Neural progenitor cell (in vitro differentiated cells): ENCODE results near the gene MTA2.

ENCODE experiments used
- EZH2 ChIP-seq: fragments of 200-600 bp; sonication (generic); IDR thresholded peaks from 2 replicates; pipeline ENCODE4 v1.6.1; 2017; ENCODE audit warnings: antibody characterized with exemption, mild to moderate bottlenecking, moderate library complexity
- EZH2phosphoT487 ChIP-seq: fragments of 200-600 bp; sonication (generic); IDR thresholded peaks from 2 replicates; pipeline ENCODE4 v1.6.1; 2017; ENCODE audit warnings: antibody characterized with exemption
- TF ChIP-seq, protein P1 (sequence below): fragments of 200-600 bp; sonication (generic); IDR thresholded peaks from 2 replicates; pipeline ENCODE4 v1.5.1; 2017; ENCODE audit warnings: antibody characterized with exemption, mild to moderate bottlenecking

DNA sequence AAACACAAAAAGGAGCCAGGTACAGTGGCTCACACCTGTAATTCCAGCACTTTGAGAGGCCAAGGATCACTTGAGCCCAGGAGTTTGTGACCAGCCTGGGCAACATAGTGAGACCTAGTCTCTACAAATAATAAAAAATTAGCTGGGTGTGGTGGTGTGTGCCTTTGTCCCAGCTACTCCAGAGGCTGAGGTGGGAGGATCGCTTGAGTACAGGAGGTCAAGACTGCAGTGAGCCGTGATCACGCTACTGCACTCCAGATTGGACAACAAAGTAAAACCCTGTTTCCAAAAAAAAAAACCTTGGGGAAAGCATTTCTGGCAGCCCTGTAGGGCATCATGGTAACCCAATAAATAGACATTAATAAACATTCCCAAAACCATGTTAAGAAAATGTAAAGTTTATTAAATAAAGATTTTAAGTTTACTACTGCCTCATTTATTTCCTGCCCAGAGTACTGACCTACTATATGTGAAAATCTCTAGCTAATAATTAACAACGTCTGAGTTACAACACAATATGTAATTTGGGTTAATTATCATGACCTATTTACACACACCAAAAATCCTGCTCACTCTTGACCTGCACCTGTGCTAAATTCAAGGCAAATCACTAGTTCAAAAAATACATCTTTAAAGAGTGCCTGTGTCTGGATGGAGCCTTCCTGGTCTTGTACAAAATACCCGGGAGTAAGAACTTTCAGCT lies 36.4 kb downstream of the MTA2 start:
- TF ChIP-seq, protein P1, sequence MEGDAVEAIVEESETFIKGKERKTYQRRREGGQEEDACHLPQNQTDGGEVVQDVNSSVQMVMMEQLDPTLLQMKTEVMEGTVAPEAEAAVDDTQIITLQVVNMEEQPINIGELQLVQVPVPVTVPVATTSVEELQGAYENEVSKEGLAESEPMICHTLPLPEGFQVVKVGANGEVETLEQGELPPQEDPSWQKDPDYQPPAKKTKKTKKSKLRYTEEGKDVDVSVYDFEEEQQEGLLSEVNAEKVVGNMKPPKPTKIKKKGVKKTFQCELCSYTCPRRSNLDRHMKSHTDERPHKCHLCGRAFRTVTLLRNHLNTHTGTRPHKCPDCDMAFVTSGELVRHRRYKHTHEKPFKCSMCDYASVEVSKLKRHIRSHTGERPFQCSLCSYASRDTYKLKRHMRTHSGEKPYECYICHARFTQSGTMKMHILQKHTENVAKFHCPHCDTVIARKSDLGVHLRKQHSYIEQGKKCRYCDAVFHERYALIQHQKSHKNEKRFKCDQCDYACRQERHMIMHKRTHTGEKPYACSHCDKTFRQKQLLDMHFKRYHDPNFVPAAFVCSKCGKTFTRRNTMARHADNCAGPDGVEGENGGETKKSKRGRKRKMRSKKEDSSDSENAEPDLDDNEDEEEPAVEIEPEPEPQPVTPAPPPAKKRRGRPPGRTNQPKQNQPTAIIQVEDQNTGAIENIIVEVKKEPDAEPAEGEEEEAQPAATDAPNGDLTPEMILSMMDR: no peak
- TF ChIP-seq EZH2 (no peak), EZH2phosphoT487 (no peak)
